MM.1S (cell line): Measurements from ENCODE around the gene SHFL.

Source experiments
- DNase-seq: peaks from one replicate; pipeline ENCODE4 v3.0.0-alpha.2; 2015
- H2AFZ ChIP-seq: fragments of 300-600 bp; sonication (generic); 2 replicates; pipeline ENCODE4 v1.6.0; 2016; ENCODE audit warnings: antibody characterized with exemption, low read length
- H3F3A ChIP-seq: fragments of 300-600 bp; sonication (generic); 2 replicates; pipeline ENCODE4 v1.6.1; 2016; ENCODE audit warnings: mild to moderate bottlenecking, antibody characterized with exemption, low read length, moderate library complexity, mixed read lengths; ENCODE audit not compliant: insufficient read depth
- H3K27ac ChIP-seq: fragments of 300-600 bp; sonication (generic); 2 replicates; pipeline ENCODE4 v1.5.1; 2016; ENCODE audit warnings: mild to moderate bottlenecking, low read length
- H3K27me3 ChIP-seq: fragments of 300-600 bp; sonication (generic); replicated peaks from 2 replicates; pipeline ENCODE4 v1.6.0; 2016; ENCODE audit warnings: low read length; ENCODE audit not compliant: insufficient read depth
- H3K36me3 ChIP-seq: fragments of 300-600 bp; sonication (generic); replicated peaks from 2 replicates; pipeline ENCODE4 v1.6.1; 2016; ENCODE audit warnings: mild to moderate bottlenecking, low read length, mixed read lengths; ENCODE audit not compliant: insufficient read depth
- H3K4me1 ChIP-seq: fragments of 300-600 bp; sonication (generic); 2 replicates; pipeline ENCODE4 v1.6.1; 2016; ENCODE audit warnings: low read length, mixed read lengths
- H3K4me2 ChIP-seq: fragments of 300-600 bp; sonication (generic); 2 replicates; pipeline ENCODE4 v1.6.0; 2016; ENCODE audit warnings: low read depth, low read length
- H3K4me3 ChIP-seq: fragments of 300-600 bp; sonication (generic); 2 replicates; pipeline ENCODE4 v1.5.1; 2016; ENCODE audit warnings: low read length, mixed read lengths
- H3K79me2 ChIP-seq: fragments of 300-600 bp; sonication (generic); 2 replicates; pipeline ENCODE4 v1.6.1; 2016; ENCODE audit warnings: mixed run types, low read length, mixed read lengths
- H3K9ac ChIP-seq: fragments of 300-600 bp; sonication (generic); 2 replicates; pipeline ENCODE4 v1.6.1; 2016; ENCODE audit warnings: low read length, mixed read lengths
- H3K9me2 ChIP-seq: fragments of 300-600 bp; sonication (generic); replicated peaks from 2 replicates; pipeline ENCODE4 v1.6.1; 2016; ENCODE audit warnings: mild to moderate bottlenecking, low read length, mixed read lengths; ENCODE audit not compliant: insufficient read depth
- H3K9me3 ChIP-seq: fragments of 300-600 bp; sonication (generic); replicated peaks from 2 replicates; pipeline ENCODE4 v1.6.1; 2016; ENCODE audit warnings: mild to moderate bottlenecking, low read length, mixed read lengths; ENCODE audit not compliant: insufficient read depth
- H4K20me1 ChIP-seq: fragments of 300-600 bp; sonication (generic); 2 replicates; pipeline ENCODE4 v1.6.1; 2016; ENCODE audit warnings: mild to moderate bottlenecking, low read length, moderate library complexity, mixed read lengths; ENCODE audit not compliant: insufficient read depth
- CTCF ChIP-seq: fragments of 300-600 bp; sonication (generic); IDR thresholded peaks from 2 replicates; pipeline ENCODE4 v1.5.1; 2016; ENCODE audit warnings: antibody characterized with exemption, low read length, mixed read lengths
- EZH2 ChIP-seq: fragments of 300-600 bp; sonication (generic); optimal IDR thresholded peaks from 2 replicates; pipeline ENCODE3; 2017; ENCODE audit warnings: low read depth, mild to moderate bottlenecking, antibody characterized with exemption, low read length, mixed read lengths
- EZH2phosphoT487 ChIP-seq: fragments of 300-600 bp; sonication (generic); IDR thresholded peaks from 2 replicates; pipeline ENCODE4 v1.6.1; 2018; ENCODE audit warnings: antibody characterized with exemption, low read length

Gene SHFL

GRCh38 chr19:10110076-10110971, 24.2 kb downstream of the SHFL start:
- peaks cover 18% of the 10 kb centered on the region for H3K36me3 ChIP-seq
- H3K4me3 ChIP-seq = no peak overlapping the region
- peaks cover 37% of the 10 kb centered on the region for H3F3A ChIP-seq
- no peak overlapping the region for H2AFZ ChIP-seq
- peaks cover 42% of the 10 kb centered on the region for H3K79me2 ChIP-seq
- H4K20me1 ChIP-seq = no peaks in the 10 kb centered on the region
- TF ChIP-seq CTCF = no peak
- no peak for TF ChIP-seq EZH2
- no peak for TF ChIP-seq EZH2phosphoT487
- no peaks in the 10 kb centered on the region for H3K27me3 ChIP-seq
- no peak overlapping the region for H3K4me2 ChIP-seq
- H3K9ac ChIP-seq = no peak overlapping the region
- H3K4me1 ChIP-seq = peaks cover 38% of the 10 kb centered on the region
- DNase-seq = no peak
- H3K9me2 ChIP-seq = no peaks in the 10 kb centered on the region
- H3K27ac ChIP-seq = no peak overlapping the region
- H3K9me3 ChIP-seq = no peaks in the 10 kb centered on the region

- Histone ChIP-seq H3K36me3 (peaks cover 18% of the 10 kb centered on the region), H3K9ac (no peak overlapping the region), H3K79me2 (peaks cover 40% of the 10 kb centered on the region), H3K9me2 (no peaks in the 10 kb centered on the region), H3K4me1 (peaks cover 33% of the 10 kb centered on the region), H3K4me2 (no peak overlapping the region), H3K4me3 (no peak overlapping the region), H4K20me1 (no peaks in the 10 kb centered on the region), H3K27me3 (no peaks in the 10 kb centered on the region), H3F3A (peaks cover 37% of the 10 kb centered on the region), H3K27ac (no peak overlapping the region), H3K9me3 (no peaks in the 10 kb centered on the region), H2AFZ (no peak overlapping the region)
- DNase-seq = no peak
- TF ChIP-seq EZH2phosphoT487 = no peak
- no peak for TF ChIP-seq EZH2
- no peak for TF ChIP-seq CTCF
Measured at GRCh38 chr19:10110972-10111317, 24.8 kb downstream of the SHFL start.

GRCh38 chr19:10111405-10111811, 25.3 kb downstream of the SHFL start, which contains the start of gene P2RY11:
TSS of gene P2RY11 (plus strand) at chr19:10111693. CDS start at chr19:10111722, 29 bp downstream.
- Histone ChIP-seq H3K4me1 (peaks cover 33% of the 10 kb centered on the region), H3K4me3 (no peak within 1 kb of the TSS), H3K27me3 (no peaks in the 10 kb centered on the region), H3K9me3 (no peaks in the 10 kb centered on the region), H3K9ac (no peak within 1 kb of the TSS), H3K27ac (peak within 1 kb of the TSS; percentile 45; the same call in 1 of the 2 replicates), H4K20me1 (no peaks in the 10 kb centered on the region), H3K79me2 (peaks cover 40% of the 10 kb centered on the region), H3K36me3 (peaks cover 18% of the 10 kb centered on the region), H3K9me2 (no peaks in the 10 kb centered on the region), H2AFZ (no peak within 1 kb of the TSS), H3F3A (peaks cover 37% of the 10 kb centered on the region), H3K4me2 (no peak within 1 kb of the TSS)
- TF ChIP-seq EZH2 (no peak), EZH2phosphoT487 (no peak), CTCF (no peak)
- DNase-seq = no peak
